ENCODE measurements around the gene SRP9.
"Not testable (repeated sequence)": the region's sequence is repeated elsewhere in the genome, so short reads cannot be mapped to it uniquely, and the experiment has no call there.

SRP9 gene

DNA sequence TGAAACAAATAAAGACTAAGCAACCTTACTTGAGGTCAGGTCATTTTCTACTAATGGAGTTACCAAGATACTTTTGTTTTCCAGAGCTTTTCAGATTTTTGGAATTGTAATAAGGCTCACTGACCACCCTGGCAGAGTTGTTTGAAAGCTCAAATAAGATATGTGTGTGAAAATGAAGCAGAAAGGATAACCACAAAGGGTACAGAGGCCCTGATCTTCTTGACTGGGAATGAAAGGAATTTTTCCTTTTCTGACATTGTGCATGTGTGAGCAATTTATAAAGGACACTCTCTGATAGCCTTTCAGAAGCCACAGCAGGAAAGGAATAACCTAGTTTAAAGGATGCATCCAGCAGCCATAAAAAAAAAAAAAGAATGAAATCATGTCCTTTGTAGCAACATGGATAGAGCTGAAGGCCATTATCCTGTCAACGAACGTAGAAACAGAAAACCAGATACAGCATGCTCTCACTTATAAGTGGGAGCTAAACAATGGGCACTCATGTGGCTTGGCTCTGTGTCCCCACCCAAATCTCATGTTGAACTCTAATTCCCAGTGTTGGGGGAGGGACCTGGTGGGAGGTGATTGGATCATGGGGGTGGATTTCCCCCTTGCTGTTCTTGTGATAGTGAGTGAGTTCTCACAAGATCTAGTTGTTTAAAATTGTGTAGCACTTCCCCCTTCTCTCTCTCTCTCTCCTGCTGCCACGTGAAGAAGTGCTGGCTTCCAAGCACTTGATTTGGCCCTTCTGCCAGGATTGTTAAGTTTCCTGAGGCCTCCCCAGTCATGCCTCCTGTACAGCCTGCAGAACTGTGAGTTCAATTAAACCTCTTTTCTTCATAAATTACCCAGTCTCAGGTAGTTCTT, 3.1 kb upstream of the SRP9 start:
- in situ Hi-C loops (cut with HindIII; ENCODE audit: low sequenced_read_pairs) = loop anchor here (5.0 to 25.0 kb wide), 2 partner anchors 213 to 222 kb away; partner anchors contain the start of gene SDE2

DNA sequence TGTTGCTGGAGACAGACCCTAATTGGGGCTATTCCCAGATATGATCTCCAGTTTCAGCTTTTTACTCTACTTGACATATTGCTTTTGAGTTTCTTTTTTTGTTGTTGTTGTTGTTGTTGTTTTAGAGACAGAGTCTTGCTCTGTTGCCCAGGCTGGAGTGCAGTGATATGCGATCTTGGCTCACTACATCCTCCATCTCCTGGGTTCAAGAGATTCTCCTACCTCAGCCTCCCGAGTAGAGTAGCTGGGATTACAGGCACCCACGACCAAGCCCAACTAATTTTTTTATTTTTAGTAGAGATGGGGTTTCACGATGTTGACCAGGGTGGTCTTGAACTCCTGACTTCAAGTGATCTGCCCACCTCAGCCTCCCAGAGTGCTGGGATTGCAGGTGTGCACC, 1.3 kb upstream of the SRP9 start:
- in situ Hi-C loops (cut with HindIII; ENCODE audit: low sequenced_read_pairs) = loop anchor here (5.0 to 25.0 kb wide), 2 partner anchors 211 to 224 kb away; partner anchors contain the start of gene SDE2

DNA sequence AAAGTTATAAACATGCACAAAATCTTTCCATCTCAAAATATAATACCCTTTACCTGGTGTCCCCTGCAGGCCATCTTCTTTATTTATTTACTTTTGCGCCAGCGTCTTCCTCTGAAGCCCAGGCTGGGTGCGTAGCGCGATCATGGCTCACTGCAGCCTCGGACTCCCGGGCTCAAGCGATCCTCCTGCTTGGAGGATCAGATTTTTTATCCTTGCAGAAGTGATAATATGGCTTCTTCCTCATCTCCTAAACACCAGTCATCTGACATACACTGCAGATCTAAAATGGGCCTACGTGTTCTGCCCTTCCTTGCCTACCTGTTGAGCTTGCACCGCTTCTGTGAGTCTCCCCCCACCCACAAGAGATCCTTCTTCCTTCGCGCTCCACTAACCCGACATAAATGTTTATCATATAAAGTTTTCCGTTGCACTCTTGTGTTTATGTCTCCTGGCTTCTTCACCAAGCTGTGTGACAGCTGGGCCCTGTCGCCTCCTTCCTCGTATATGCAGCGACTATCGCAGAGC, 506 bp upstream of the SRP9 start:
- in situ Hi-C loops (cut with HindIII; ENCODE audit: low sequenced_read_pairs) = loop anchor here (5.0 to 25.0 kb wide), 2 partner anchors 210 to 225 kb away; partner anchors contain the start of gene SDE2

DNA sequence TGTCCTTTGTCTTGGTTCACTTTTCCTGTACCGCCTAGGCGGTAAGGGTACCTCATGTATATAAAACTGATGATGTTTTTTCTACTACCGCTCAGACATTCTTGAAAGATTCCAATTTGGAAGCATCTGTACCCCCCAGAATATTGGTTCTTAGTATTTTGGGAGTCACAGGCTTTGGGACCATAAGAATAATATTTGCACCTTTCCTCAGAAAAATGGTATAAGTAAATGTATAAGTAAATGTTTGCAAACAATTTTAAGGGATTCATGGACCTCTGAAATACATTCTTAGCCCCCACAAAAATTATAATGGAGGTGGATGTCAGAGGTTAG, 677 bp downstream of the SRP9 start:
- in situ Hi-C loops (cut with HindIII; ENCODE audit: low sequenced_read_pairs) = loop anchor here (5.0 to 25.0 kb wide), 2 partner anchors 209 to 226 kb away; partner anchors contain the start of gene SDE2

DNA sequence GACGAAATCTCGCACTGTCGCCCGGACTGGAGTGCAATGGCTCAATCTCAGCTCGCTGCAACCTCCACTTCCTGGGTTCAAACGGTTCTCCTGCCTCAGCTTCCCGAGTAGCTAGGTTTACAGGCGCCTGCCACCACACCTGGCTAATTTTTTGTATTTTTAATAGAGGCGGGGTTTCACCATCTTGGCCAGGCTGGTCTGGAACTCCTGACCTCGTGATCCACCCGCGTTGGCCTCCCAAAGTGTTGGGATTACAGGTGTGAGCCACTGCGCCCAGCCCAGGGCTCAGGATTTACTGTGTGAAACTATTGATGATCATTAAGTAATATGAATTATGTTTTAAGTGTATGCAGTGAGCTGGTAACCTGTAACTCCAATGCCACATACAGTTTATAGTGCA, 1.5 kb downstream of the SRP9 start:
- in situ Hi-C loops (cut with HindIII; ENCODE audit: low sequenced_read_pairs) = loop anchor here (5.0 to 25.0 kb wide), 2 partner anchors 208 to 227 kb away; partner anchors contain the start of gene SDE2

DNA sequence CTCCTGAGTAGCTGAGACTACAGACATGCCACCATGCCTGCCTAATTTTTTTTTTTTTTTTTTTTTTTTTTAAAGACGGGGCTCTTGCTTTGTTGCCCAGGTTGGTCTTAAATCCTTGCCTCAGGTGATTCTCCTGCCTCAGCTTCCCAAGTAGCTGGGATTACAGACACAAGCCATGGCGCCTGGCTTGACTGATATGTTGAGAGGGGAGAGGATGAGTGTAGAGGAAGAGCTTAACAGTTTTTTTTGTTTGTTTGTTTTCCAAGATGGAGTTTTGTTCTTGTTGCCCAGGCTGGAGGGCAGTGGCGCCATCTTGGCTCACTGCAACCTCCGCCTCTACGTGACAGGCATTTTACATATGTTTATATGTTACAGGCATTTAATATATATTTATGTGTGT, 2.5 kb downstream of the SRP9 start:
- in situ Hi-C loops (cut with HindIII; ENCODE audit: low sequenced_read_pairs) = loop anchor here (25.0 kb wide), 1 partner anchor 207 kb away; the partner anchor contains the start of gene SDE2

DNA sequence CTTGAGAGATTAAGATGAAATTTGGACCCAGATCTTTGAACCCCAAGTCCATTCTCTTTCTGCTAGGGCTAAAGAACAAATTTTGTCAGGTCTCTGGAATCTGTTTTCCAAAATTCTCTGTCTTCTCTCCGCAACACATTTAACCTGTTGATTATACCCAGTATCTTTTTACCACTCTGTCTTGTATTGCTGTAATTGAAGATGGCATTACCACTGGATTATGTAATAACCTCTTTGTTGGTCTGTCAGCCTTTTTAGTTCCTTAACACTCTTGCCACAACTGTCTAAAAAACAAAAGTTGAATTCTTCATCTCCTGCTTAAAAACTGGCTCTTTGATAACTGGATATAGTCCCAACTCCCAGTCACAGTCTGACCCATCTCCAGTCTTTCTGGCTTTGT, 3.0 kb downstream of the SRP9 start:
- in situ Hi-C loops (cut with HindIII; ENCODE audit: low sequenced_read_pairs) = loop anchor here (25.0 kb wide), 1 partner anchor 207 kb away; the partner anchor contains the start of gene SDE2

DNA sequence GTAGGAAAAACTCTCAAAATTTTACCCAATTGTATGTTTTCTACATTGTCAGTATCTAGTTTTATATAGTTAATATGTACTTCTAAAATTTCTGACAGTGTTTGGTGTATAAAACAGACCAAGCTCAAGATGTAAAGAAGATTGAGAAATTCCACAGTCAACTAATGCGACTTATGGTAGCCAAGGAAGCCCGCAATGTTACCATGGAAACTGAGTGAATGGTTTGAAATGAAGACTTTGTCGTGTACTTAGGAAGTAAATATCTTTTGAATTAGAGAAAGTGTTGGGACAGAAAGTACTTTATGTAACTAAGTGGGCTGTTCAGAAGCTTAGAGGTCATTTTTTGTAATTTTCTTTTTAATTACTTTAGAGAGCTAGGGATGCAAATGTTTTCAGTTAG, 11.5 kb downstream of the SRP9 start:
- in situ Hi-C loops (cut with HindIII; ENCODE audit: low sequenced_read_pairs) = loop anchor here (25.0 kb wide), 1 partner anchor 198 kb away; the partner anchor contains the start of gene SDE2

DNA sequence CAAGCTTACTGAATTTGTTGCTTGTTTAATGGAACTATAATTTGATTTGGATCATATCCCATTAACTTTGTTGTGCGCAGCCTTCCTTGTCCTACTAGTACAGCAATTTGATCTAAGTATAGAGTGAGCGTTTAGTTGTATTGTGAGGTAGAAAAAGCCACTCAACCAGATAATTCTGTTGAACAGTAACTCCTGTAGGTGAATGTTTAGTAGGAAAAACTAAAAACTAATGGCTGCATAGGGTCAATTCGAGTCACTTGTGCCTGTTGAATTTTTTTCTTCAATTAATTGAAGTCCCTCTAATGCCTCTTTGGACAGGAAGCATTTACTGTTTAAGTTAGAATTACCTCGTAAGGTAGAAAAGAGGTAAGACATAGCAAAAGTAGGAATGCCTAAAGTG, 17.3 kb downstream of the SRP9 start:
- in situ Hi-C loops (cut with HindIII; ENCODE audit: low sequenced_read_pairs) = loop anchor here (25.0 kb wide), 1 partner anchor 192 kb away; the partner anchor contains the start of gene SDE2

DNA sequence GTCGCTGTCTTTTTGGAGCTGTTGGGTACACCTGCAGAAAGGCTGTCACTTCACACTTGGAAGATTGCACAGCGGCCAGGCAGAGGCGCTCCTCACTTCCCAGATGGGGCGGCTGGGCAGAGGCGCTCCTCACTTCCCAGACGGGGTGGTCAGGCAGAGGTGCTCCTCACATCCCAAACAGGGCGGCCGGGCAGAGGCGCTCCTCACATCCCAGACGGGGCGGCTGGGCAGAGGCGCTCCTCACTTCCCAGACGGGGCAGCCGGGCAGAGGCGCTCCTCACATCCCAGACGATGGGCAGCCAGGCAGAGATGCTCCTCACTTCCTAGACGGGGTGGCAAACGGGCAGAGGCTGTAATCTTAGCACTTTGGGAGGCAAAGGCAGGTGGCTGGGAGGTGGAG, 18.5 kb downstream of the SRP9 start:
- in situ Hi-C loops (cut with HindIII; ENCODE audit: low sequenced_read_pairs) = loop anchor here (25.0 kb wide), 1 partner anchor 191 kb away; the partner anchor contains the start of gene SDE2

DNA sequence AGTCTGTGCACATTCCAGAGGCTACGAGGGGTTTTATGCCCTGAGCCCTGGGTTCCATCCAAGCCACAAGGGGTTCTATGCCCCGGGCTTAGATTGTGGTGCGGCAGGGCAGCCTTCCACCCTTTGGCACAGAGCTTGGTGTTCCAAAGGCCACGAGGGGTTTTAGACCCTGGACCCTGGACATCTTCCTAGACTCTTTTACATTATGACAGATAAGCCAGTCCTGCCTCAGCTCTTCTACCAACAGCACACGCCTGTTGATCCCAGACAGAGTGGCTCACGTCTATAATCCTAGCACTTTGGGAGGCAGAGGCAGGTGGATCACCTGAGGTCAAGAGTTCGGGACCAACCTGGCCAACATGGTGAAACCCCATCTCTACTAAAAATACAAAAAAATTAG, 23.5 kb downstream of the SRP9 start:
- in situ Hi-C loops (cut with HindIII; ENCODE audit: low sequenced_read_pairs) = not testable (repeated sequence)

DNA sequence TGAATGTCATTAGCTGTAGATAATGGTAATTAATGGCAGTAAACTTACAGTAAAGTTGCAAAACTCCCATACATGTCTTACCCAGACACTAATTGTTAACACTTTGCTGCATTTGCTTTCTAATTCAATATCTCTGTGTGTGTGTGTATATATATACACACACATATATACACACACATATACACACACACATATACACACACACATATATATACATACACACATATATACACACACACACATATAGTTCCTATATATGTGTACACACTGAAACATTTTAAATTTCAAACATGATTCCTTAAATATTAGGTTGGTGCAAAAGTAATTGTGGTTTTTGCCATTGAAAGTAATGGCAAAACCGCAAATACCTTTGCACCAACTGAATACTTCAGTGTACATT, 28.6 kb downstream of the SRP9 start:
- in situ Hi-C loops (cut with HindIII; ENCODE audit: low sequenced_read_pairs) = no loop called here

DNA sequence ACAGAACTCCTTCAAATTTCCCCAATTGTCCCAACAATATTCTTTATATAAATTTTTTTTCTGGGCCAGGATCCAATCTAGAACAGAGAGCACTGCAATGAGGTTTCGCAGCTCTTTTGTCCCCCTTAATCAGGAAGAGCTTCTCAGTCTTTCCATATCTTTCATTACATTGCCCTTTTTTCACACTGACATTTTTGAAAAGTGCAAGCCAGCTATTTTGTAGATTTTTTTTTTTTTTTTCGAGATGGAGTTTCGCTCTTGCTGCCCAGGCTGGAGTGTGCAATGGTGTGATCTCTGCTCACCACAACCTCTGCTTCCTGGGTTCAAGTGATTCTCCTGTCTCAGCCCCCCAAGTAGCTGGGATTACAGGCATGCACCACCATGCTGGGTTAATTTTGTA, 29.1 kb downstream of the SRP9 start:
- in situ Hi-C loops (cut with HindIII; ENCODE audit: low sequenced_read_pairs) = not testable (repeated sequence)

DNA sequence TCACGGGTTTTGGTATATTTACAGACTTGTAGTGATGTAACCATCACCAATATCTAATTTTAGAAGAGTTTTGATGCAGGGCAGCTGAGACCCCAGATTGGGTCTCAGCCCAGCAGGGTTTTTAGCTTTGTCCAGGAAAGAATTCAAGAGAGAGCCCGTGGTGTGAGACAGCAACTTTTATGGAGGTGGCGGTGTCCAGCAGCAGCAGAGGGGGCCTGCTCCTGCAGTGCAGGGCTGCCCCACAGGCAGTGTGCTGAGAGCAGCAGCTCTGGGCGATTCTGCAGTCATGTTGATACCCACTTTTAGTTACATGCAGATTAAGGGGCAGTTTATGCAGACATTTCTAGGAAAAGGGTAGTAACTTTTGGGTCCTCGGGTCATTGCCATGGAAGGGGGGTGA, 30.5 kb downstream of the SRP9 start:
- in situ Hi-C loops (cut with HindIII; ENCODE audit: low sequenced_read_pairs) = no loop called here

DNA sequence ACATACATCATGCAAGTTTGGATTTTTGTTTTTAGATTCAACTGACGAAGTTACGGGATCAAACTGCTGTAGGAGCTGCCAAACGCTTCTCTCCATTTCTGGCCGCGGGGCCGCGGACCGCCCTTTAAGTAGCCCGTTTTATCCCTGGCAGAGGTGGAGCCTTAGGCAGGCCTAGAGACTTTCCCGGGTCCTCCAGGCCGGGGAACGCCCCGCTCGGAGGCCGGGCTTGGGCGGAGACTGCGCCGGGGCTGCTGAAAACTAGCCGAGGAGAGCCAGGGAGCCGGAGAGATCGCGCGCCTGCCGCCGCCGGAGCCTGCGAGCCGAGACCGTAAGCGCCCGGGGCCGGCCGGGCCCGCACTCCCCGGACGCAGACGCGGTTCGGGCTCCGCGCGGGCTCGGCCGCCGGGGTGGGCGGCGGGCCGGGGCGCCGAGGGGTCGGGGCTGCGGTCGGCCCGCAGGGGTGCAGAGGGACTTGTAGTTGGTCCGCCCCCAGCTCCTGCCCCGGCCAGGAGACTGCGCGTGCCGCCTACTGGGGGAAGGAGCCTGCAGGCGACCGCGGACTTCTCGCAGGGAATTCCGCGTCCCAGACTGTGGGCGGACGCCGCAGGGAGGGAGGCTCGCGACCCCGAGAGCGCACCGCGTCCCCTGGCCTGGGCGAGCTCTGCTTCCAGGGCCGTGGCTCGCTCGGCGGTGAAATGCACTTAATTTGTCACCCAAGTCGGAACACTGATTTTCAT, 32.4 kb downstream of the SRP9 start, which contains the start of gene EPHX1:
Gene EPHX1, plus strand, starts transcription at position 283 of the 737 bp plus-strand sequence. CDS start 18,606 bp downstream, outside the sequence.
- in situ Hi-C loops (cut with HindIII; ENCODE audit: low sequenced_read_pairs) = no loop called here

DNA sequence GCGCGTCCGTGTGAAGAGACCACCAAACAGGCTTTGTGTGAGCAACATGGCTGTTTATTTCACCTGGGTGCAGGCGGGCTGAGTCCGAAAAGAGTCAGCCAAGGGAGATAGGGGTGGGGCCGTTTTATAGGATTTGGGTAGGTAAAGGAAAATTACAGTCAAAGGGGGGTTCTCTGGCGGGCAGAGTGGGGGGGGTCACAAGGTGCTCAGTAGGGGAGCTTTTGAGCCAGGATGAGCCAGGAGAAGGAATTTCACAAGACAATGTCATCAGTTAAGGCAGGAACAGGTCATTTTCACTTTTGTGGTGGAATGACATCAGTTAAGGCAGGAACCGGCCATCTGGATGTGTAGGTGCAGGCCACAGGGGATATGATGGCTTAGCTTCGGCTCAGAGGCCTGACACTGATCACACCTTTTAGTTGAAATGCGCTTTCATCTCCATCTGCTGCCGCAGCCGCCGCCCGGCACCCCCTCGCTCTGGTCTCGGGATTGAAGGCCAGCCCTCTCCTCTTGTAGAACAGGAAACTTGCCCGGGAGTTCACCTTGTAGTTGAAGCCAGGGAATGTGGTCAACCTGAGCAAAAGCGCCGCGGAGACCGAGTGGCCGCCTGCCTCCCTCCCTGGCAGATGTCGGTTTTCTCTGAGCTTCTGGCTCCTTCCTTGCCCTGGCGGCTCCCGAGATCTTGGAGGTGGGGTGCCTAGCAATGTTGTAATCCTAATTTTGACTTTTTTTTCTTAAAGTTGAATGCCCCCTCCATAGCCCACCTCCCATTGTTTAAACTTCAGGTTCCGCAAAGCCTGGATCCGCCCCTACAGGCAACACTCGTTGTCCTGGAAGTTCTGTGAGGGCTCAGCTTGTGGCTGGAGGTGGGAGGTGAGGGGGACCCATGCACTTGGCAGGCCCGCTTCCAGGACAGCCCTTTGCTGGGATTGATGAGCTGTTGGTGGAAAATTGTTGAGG, 33.2 kb downstream of the SRP9 start:
- in situ Hi-C loops (cut with HindIII; ENCODE audit: low sequenced_read_pairs) = not testable (repeated sequence)

DNA sequence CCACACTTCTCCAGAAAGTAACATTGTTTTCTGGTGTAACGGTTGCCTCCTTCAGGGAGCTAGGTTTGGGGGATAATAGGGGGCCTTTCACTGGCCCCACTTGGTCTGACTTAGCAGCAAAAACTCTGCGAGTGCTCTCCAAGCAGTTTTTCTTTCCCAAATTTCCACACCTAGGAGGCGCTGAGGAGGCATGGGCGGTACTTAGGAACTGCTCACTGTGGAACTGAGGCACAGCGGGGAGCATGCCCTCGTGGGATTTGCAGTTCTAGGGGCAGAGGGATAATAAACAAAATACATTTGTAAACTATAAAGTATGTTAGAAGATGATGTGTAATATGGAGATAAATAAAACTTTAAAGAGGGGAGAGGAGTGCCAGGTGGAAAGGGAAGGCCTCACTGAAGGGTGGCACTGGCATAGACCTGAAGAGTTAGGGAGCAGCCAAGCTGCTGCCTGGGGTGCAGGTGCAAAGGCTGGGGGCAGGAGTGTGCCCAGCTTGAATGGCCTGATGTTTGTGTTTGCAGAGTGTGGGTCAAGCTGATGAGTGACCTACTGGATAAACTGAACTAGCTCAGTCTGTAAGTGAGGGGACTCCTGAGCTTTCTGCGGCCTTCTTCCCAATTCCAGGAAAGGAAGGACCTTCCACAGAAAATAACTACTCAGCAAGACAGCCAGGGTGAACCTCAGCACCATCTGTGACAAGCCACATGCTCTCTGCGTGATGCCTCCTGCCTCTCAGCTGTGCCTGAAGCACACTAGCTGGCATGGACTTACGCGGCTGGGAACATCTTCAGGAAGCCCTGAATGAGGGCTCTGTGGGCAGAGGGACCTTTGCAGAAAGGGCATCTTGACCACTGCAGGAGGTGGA, 34.2 kb downstream of the SRP9 start:
- in situ Hi-C loops (cut with HindIII; ENCODE audit: low sequenced_read_pairs) = no loop called here

DNA sequence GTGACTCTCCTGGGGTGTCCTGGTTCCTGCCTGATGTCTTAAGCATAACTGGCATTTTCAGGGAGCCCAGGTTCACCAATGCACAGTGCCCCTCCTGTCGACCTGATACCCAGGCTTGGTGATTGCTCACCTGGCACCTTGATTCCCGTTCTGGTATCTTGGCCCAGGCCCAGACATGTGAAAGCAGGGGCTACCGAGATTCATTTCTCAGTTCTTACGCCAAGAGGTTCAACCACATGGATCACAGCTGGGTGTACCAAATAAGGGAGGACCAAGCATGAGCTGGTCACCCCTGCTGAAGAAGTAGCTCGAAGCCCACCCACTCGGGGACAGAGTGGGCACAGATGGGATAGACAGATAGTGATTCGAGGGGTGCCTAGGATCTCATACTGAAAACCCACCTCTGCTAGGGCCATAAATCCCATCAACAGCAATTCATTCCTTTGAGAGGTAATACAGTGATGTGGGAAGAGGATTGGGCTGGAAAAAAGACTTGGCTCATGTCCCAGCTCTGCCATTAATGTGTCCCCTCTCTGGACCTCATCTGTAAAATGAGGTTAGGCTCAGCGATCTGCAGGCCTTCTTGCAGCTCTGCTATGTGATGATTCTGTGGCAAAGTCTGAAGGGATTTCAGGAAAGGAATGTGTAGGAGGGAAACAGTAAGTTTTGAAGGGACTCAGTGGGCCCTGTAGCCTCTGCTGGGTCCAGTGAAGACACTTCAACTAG, 35.0 kb downstream of the SRP9 start:
- in situ Hi-C loops (cut with HindIII; ENCODE audit: low sequenced_read_pairs) = no loop called here

All from endothelial cell of hepatic sinusoid (primary cell).